Posterior vena cava (tissue), 2 donors: ENCODE data around the gene CAPN14. TPM values are rescaled to one million over a fixed set of nuclear protein-coding genes. Genes with fewer than 3 reads are reported as not detected.

Experiments used
- DNase-seq: peaks from one replicate; pipeline ENCODE4 v3.0.0-alpha.2; 2020; ENCODE audit warnings: low spot score
- intact Hi-C, 2 donors: fragments of 100-400 bp; cut with DNase I; formaldehyde crosslinking; loops; one replicate each; pipeline versions ENCODE4 v1.14.1 to v1.14.2; 2022 to 2023
- total RNA-seq, 2 donors: library from RNA; stranded (reverse); fragmentation: NEBNext Ultra II Directional; extraction: Animal tissue kit (Norgen Biotek cat#: 25700); gene quantifications; one replicate each; pipeline ENCODE4 v1.2.1, GENCODE V29; 2021
- donor health status: DM: yes; HTN: yes; CAD: no.
- donor health status: DM: yes; HTN: yes; CAD: no.

Gene CAPN14
- total RNA-seq, 2 donors from 2014 or later, result 0.09 to 0.14 TPM

DNA sequence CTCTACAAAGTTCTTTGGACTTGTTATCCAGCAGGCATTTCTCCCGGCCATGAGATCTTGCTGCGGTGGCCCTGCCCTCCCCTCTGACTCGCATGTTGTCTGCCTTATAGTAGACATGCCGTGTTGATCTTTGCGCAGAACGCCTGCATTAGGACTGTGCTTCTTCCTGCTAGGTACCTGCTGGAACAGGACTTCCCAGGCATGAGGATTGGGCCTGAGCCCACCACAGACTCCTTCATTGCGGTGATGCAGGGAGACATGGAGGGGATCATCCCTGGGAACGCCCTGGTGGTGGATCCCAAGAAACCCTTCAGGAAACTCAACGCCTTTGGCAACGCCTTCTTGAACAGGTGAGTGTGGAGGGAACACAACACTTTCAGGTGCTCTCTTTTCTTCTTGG is 26.8 kb upstream of the CAPN14 start:
- DNase-seq, result no peak
- intact Hi-C loops, result no loop called here

DNA sequence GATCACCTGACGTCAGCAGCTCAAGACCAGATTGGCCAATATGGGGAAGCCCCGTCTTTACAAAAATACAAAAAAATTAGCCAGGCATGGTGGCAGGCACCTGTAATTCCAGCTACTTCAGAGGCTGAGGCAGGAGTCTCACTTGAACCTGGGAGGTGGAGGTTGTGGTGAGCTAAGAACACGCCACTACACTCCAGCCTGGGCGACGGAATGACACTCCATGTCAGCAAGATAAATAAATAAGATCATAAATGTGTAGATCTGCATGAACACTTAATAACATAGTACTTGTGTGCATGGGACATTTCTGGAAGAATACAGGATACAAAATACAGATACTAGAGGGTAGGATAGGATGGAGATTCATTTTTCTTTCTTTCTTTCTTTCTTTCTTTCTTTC is 25.7 kb upstream of the CAPN14 start:
- no peak for DNase-seq
- intact Hi-C loops, result no loop called here

DNA sequence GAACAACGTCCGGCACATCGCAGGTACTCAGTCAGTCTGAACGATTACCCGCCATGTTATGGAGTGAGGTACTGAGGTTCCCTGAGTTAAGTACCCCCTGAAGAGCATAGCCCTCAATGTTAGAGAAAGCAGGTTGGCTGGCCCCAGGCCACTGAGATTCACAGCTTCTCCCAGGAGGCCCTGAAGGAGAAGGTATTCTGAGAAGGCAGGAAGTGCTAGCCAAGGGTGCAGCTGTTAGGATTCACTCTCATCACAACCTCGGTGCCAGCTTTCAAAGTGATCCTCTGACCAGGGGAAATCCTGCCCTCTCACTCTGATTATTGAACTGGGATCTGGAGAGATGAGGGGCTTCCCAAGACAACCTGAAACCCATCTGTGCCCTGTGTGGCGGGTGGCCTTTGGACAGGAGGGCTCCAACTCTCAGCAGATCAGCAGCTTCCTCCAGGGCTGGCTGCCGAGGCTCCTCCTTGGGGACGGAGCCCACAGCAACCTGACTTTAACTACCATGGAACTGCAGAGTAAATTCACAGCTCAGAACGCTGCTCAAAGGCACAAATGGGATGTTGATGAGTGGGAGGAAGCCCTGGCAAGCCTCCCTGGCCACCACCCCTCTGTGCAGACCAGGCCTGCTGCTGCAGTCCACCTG is 24.4 kb upstream of the CAPN14 start:
- no peak for DNase-seq
- intact Hi-C loops, result no loop called here

DNA sequence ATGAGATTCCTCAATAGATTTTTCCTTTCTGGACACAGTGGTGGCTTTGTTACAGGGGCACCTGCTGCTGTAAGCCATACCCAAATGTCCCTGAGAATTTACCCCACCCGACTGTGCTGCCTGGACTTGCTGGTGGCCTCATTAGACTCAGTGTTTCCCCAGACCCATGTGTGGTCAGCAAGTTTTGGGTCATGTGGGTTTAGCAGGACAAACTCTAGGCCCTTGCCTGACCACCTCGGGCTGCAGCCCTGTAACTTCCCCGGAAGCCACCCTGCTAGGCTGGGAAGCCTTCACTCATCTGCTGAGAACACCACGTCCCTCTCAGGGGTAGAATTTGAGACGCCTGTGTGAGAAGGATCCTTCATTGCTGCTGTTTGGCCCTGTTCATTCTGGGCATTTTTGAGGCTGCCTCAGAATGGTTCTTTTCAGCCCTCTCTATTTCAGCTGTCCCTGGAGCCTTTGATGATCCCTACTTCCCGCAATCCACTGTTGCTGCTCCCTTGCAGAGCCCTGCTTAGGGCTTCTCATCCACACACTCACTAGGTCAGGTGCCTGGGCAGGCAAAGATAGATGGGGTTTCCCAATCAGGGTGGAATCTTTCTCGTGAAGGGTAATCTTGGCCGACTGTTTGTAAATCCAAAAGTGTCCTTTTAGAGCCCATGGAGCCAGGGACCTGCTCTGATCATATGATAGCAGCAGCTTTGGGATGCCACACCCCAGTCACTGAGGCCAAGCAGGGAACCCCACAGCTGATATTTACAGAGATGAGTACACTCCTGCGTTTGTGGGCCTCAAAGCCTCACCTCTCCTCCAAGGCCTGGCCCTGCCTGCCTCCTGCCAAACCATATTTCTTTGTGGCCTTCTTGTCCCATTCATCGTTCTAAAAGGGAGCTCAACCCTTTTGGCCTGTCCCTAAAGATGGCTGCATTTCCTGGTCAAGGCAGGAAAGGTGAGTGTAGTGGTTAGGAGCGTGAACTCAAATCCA is 23.4 kb upstream of the CAPN14 start:
- intact Hi-C loops, result no loop called here
- no peak for DNase-seq

DNA sequence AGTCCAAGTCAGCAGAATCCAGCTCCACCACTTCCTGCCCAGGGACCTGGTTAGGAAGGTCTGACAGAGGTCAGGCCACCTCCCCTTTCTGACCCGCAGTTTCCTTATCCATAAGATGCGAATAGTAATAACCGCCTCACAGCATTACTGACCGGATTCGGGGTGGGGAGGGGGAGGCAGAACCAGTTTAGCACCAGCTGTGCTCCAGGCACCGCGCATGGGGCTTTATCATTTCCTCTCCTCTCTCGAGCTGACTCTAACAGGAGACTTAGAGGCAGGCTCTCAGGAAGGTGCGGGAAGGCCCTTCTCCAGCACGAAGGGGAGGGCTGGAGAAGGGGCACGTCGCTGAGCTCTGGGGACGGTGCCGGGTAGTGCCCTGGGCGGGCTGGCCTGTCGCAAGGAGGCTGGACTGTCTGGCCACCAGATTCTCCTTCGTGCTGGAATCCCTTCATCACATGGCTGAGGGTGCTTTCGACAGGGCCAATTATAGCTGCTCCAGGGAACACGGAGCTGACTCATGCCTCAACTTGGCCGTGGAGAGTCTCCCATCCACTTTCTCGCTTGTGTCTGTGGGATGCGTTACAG is 22.4 kb upstream of the CAPN14 start:
- intact Hi-C loops, result loop anchor here (5.0 to 10.0 kb wide), 2 partner anchors 58 to 95 kb away; no protein-coding TSS in a partner anchor
- DNase-seq, result peak; percentile 89

DNA sequence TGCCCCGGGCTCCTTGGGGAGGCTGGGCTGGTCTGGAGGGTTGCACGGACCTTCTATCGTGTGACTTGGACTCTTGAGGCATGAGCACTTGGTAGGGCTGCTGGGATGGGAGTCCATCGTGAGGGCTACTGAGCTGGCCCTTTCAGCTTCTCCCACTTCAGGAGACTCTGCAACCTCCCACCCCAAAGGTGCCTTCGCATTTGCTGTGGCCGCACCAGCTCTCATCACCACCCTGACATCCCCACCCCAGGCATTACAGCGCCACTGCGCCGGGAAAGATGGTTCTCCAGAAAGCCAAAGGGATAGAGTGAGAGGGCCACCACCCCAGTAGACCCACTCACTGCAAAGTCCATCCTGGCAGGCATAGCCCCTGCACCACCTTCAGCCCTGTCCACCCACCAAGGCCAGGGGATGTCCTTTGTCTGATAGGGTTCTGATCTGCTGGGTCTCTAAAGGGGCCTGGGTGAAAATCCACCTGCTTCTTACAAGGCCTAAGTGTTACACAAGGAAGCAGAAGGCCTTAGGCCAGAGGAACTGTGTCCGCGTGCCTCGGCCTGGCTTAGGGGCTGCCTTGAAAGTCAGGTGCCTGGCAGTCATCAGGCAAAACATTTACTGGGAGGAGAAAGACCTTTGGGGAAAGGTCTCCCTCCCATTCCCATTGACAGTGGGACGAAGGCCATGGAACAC is 21.7 kb upstream of the CAPN14 start:
- peak; percentile 77 for DNase-seq
- intact Hi-C loops, result loop anchor here (5.0 to 10.0 kb wide), 2 partner anchors 58 to 96 kb away; no protein-coding TSS in a partner anchor

DNA sequence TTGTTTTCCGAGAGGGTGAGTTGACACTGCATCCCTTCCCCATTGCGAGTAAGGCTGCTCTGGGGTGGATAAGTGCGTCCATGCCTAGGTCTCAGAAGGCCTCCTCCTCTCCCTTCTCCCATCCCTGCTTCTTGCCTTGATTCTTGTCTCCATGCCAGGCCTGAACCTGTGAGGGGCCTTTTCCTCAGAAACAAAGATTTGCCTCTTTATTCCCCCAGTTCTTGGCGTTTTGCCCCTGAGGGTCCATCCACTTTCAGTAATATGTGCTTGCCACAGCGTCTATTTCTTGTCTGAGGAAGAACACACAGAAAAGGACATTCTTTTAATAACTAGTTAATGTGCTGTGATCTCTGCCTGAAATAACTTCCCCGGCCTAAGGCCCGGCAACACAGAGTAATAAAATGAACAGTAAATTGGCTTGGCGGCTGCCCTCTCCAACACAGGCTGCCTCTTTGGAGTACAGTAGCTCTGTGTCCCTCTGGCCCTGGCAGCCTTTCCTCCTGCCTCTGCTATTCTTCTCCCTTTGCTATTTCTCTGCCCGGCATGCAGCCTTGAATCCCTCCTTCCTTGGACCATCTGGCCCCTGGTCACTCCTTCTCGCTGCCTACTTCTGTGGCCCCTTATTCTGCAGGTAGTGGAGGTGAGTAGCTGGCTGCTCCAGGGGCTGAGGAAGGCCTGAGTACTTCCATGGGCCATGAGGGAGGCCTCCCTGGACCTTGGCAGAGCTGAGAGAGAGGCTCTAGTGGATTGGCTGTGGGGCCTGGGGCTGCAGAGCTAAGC is 21.0 kb upstream of the CAPN14 start:
- no peak for DNase-seq
- intact Hi-C loops, result loop anchor here (5.0 to 10.0 kb wide), 2 partner anchors 59 to 96 kb away; no protein-coding TSS in a partner anchor

DNA sequence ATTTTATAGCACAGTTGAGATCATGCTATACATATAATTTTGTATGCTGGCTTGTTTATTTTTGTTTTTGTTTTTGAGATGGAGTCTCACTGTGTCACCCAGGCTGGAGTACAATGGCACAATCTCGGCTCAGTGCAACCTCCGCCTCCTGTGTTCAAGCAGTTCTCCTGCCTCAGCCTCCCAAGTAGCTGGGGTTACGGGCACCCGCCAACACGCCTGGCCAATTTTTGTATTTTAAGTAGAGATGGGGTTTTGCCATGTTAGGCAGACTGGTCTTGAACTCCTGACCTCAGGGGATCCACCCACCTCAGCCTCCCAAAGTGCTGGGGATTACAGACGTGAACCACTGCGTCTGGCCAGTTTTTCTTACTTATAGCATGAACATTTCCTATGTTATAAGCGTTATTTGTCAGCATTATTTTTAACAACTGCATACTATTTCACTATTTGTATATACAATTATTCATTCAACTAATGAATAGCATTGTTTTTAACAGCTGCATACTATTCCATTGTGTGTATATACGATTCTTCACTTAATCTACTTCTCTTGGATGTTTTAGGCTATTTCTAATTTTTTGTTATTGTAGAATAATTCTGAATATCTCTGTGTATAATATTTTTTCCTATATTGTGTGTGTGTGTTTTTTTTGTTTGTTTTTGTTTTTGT is 20.2 kb upstream of the CAPN14 start:
- no peak for DNase-seq
- intact Hi-C loops, result loop anchor here (5.0 to 10.0 kb wide), 2 partner anchors 60 to 97 kb away; no protein-coding TSS in a partner anchor

DNA sequence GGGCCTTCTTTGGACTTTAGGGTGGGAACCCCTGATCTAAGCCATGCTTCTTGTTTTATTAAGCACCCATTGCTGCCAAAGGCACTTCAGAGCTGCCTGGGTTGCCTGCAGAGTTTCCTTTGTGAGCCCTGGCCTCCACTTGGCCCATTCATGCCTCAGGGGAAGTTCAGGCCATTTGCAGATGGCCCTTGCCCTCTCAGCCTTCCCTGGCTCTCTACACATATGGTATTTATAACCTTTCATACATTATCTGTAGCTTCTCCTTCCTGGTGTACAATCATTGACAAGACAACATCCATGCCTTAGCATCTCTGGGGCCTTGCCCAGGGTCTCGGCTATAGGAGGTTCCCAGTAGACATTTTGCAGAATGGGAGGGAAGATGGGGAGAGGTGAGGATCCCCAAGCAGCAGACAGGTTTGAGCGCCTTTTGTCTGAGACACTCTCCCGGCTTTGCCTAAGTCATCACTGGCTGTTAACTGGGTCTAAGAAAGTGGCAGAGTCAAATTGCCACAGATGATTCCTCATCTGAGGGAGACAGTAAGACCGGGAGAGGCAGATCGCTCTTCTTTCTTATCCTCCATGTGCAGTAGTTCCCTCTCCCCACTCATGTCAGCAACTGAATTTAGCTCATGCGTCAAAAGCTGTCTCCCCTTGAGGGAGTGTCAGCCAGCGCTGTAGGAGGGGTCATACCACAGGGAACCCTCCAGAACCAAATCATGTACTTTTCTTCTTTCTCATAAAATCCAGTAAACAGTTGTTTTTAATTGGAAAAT is 19.3 kb upstream of the CAPN14 start:
- intact Hi-C loops, result loop anchor here (5.0 to 10.0 kb wide), 2 partner anchors 61 to 98 kb away; no protein-coding TSS in a partner anchor
- no peak for DNase-seq

DNA sequence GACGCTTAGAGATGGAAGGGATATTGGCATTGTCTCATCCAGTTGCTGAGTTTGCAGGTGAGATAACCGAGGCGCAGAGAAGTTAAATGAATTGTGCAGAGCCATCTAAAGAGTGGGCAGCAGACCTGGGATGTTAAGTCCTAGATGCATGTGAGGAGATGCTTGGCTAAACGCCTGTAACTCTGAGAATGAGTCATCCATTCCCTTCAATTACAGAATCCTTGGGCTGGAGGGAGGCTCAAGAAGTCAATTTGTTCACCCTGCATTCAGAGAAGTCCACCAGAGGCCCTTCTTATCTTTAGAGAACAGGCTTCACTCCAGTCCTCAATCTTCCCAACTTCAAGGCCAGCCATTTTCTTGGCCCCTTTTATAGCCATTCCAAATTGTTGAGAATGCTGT is 18.2 kb upstream of the CAPN14 start:
- intact Hi-C loops, result loop anchor here (5.0 to 10.0 kb wide), 2 partner anchors 62 to 99 kb away; no protein-coding TSS in a partner anchor
- DNase-seq, result no peak

DNA sequence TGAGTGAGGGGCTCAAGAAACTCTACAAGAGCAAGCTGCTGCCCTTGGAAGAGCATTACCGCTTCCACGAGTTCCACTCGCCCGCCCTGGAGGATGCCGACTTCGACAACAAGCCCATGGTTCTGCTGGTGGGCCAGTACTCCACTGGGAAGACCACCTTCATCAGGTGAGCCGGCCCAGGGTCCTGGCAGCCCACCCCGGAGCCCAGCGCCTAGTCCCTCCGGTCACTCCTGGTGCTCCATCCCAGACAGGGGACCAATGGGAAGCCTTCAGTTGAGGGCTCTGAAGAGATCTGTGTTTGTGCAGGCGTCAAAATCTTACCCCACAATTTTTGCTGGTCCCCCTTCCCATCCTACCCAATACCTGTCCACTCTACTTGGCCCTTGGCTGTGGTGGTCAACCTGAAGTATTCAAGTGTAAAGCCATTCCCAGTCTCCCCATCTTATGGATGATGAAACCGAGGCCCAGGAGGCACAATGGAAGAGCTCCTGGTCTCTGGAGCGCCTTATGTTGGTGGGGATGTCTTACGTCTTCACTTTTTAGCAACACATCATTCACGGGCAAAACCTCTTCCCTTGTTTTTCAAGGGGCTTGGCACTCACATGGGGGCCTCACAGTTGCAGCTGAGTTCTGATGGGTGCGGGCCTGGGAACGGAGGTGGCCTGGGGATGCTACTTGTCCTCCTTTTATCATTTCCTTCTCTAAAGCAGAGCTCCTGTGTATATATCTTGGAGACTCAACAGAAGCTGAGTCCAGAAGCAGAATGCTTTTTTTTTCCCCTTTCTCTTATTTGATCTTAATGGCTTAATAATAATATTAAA is 17.6 kb upstream of the CAPN14 start:
- no peak for DNase-seq
- intact Hi-C loops, result loop anchor here (5.0 to 10.0 kb wide), 3 partner anchors 62 to 100 kb away; no protein-coding TSS in a partner anchor

DNA sequence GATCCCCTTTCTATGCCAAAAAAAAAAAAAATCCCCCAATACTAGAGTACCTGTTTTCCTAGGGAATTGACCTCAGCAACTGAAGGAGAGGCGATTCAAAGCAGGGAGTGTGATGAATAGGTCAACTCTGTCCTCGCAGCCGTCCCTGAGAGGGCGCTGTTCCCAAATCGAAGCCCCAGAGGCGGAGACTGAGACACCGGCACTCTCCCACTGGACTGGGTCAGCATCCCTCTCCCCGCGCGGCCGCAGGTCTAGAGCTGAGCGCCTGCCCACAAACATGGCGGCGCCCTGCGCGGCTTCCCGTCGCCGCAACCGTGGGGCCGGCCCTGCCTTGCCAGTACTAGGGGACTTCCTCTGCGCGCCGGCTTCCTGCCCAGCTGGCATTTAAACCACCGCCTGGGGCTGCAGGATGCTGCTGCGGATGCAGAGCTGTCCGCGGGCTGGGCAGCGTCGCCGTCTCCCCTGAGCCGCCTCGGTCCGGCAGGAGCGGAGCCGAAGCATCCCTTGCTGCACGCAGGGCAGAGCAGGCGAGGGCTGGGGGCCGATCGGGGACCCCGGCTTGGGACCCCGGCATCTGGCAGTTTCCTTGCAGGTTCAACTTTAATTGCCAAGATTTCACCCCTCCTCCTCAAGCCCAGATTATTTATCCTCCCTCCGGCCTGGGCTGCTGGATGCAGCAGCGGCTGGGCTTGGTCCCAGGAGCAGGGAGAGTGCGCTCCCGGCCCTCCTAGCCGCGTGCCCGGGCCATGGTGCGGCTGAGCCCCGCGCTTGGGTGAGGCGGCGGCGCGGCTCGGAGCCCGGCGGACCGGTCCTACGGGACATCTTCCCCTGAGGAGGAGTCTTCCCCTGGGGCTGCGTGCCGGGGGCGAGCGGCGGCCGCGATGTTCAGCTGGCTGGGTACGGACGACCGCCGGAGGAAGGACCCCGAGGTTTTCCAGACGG is 16.7 kb upstream of the CAPN14 start, which contains the start of gene EHD3:
EHD3 (plus strand) TSS at position 412 of the 942 bp plus-strand sequence; CDS start at position 882, 470 bp downstream.
- intact Hi-C loops, result loop anchor here (5.0 to 10.0 kb wide), 2 partner anchors 98 to 101 kb away; no protein-coding TSS in a partner anchor
- peak; percentile 94 for DNase-seq

DNA sequence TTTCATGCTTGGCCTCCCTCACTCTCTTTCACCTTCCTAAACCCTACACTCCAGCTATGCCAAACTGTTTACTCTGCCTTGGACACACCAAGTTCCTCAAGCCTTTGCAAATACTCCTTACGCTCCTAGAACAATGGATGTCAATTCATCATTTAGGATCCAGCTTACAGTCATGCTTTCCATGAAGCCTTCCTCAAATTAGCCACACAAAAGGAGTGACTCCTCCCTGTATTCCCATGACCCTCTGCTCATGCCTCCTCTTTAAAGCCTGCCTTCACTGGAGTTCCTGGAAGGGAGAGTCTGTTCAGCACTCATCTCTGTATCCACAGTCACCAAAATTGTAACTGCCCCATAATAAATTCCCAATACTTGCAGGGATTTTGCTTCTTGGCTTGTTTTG is 15.9 kb upstream of the CAPN14 start:
- intact Hi-C loops, result loop anchor here (5.0 to 10.0 kb wide), 2 partner anchors 99 to 102 kb away; no protein-coding TSS in a partner anchor
- no peak for DNase-seq

DNA sequence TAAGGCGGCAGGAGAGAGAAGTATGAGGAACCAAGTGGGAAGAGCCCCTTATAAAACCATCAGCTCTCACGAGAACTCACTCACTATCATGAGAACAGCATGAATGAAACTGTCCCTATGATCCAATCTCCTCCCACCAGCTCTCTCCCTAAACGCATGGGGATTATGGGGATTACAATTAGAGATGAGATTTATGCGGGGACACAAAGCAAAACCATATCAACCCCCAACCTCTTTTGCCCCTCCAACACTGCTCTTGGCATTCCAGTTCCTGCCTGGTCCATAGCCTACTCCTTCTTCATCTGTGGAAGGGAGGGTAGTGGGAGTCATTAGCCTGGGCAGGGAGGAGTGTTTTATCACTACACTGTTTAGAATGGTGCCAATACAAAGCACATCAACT is 15.3 kb upstream of the CAPN14 start:
- DNase-seq, result no peak
- intact Hi-C loops, result loop anchor here (5.0 to 10.0 kb wide), 2 partner anchors 100 to 102 kb away; no protein-coding TSS in a partner anchor
